Tibial nerve (tissue), 4 donors: ENCODE data around the gene CISTR. TPM values are rescaled to one million over a fixed set of nuclear protein-coding genes. Genes with fewer than 3 reads are reported as not detected.

Source experiments
- DNase-seq, 2 donors: peaks; one replicate each; pipeline ENCODE4 v3.0.0-alpha.2; 2019; ENCODE audit warnings: low spot score in 2 of 2
- H3K27ac ChIP-seq, 4 donors: fragments of 200-600 bp; sonication (generic) in 3 of 4; one replicate each; pipeline ENCODE4 v1.5.1; 2017 to 2019; ENCODE audit warnings: mild to moderate bottlenecking in 1 of 4
- H3K27me3 ChIP-seq, 2 donors: fragments of 200-600 bp; sonication (generic) in 1 of 2; one replicate each; pipeline versions ENCODE4 v1.5.1 to v1.6.0; 2017 to 2019
- H3K36me3 ChIP-seq, 3 donors: fragments of 200-600 bp; sonication (generic); one replicate each; pipeline ENCODE4 v1.5.1; 2018 to 2019
- H3K4me1 ChIP-seq, 4 donors: fragments of 200-600 bp; sonication (generic) in 3 of 4; one replicate each; pipeline ENCODE4 v1.5.1; 2017 to 2019
- H3K4me3 ChIP-seq, 4 donors: fragments of 200-600 bp; sonication (generic) in 3 of 4; one replicate each; pipeline ENCODE4 v1.5.1; 2017 to 2019; ENCODE audit warnings: mild to moderate bottlenecking in 1 of 4, moderate library complexity in 1 of 4
- H3K9me3 ChIP-seq, 4 donors: fragments of 200-600 bp; sonication (generic) in 3 of 4; one replicate each; pipeline ENCODE4 v1.5.1; 2017 to 2019
- EP300 ChIP-seq, 2 donors: sonication (generic); formaldehyde crosslinking; IDR thresholded peaks; one replicate each; pipeline ENCODE4 v1.6.1; 2017; ENCODE audit warnings: antibody characterized with exemption in 2 of 2, mild to moderate bottlenecking in 1 of 2
- POLR2A ChIP-seq, 2 donors: fragments of 450-650 bp; IDR thresholded peaks; one replicate each; pipeline ENCODE4 v1.6.1; 2017; ENCODE audit warnings: antibody characterized with exemption in 2 of 2, mild to moderate bottlenecking in 2 of 2, moderate library complexity in 2 of 2
- WGBS, 2 donors: methylation state at CpG; one replicate each; pipeline ENCODE4 v1.1.5; 2018; 5-methylcytosine and 5-hydroxymethylcytosine counted together
- total RNA-seq, 4 donors: library from RNA; depleted of rRNA; stranded (reverse); fragments of >200 nt; gene quantifications; one replicate each; pipeline ENCODE4 v1.1.0, GENCODE V29; 2016
- TF ChIP-seq, protein P1 (sequence below), 5 experiments: fragments of 200-600 bp in 3 of 5; fragments of 450-650 bp in 2 of 5; sonication (generic) in 3 of 5; IDR thresholded peaks; one replicate each; pipeline ENCODE4 v1.5.1; 2016 to 2019; ENCODE audit warnings: antibody characterized with exemption in 5 of 5, mild to moderate bottlenecking in 3 of 5, moderate library complexity in 2 of 5

Gene CISTR
- total RNA-seq, 4 donors from 2014 or later: not detected

GRCh38 chr12:53755451-53755891, 3.7 kb upstream of the CISTR start:
- TF ChIP-seq POLR2A (IDR thresholded peaks at IDR 0.05) (no peak), EP300 (IDR thresholded peaks at IDR 0.05) (no peak)
- TF ChIP-seq, protein P1, sequence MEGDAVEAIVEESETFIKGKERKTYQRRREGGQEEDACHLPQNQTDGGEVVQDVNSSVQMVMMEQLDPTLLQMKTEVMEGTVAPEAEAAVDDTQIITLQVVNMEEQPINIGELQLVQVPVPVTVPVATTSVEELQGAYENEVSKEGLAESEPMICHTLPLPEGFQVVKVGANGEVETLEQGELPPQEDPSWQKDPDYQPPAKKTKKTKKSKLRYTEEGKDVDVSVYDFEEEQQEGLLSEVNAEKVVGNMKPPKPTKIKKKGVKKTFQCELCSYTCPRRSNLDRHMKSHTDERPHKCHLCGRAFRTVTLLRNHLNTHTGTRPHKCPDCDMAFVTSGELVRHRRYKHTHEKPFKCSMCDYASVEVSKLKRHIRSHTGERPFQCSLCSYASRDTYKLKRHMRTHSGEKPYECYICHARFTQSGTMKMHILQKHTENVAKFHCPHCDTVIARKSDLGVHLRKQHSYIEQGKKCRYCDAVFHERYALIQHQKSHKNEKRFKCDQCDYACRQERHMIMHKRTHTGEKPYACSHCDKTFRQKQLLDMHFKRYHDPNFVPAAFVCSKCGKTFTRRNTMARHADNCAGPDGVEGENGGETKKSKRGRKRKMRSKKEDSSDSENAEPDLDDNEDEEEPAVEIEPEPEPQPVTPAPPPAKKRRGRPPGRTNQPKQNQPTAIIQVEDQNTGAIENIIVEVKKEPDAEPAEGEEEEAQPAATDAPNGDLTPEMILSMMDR (IDR thresholded peaks at IDR 0.05): no peak
- H3K4me3 ChIP-seq: no peak overlapping the region
- H3K27me3 ChIP-seq: peaks cover 0 to 91% of the 10 kb centered on the region in 2 donors
- no peaks in the 10 kb centered on the region for H3K9me3 ChIP-seq
- H3K4me1 ChIP-seq: peaks cover 0 to 29% (median 16%) of the 10 kb centered on the region in 4 donors
- DNase-seq: no peak
- 69 to 77% methylated on average over 4 of the region's 4 CpGs for WGBS, 2 donors
- no peak overlapping the region for H3K27ac ChIP-seq
- H3K36me3 ChIP-seq: no peaks in the 10 kb centered on the region

DNA sequence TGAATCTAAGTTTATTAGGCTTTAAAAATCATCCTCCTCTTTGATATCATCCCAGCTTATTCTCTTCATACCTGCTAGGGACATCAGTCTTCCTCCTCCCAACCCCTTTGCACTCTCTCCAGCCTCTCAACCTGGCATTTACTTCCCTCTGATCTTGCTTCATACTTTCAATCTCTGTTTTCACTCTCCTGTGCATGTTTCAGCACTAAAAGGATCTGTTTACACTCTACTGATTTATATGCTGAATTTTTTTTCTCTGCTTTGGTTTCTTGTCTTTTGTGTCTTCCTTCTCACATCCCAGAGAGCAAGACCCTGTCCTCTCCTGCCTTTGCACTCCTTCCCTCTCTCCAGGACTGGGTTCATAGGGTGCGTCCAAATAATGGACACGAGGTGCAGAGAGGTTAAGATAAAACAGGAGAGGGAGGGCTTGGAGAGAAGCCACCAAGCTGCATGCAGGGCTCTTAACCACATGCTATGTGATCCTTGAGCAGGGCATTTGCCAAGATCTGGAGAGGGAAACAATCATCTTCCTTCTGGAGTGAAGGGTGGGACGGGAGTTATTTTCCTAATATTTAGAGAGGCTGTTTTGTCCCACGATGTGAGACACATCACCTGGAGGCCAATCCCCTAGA, 3.0 kb upstream of the CISTR start:
- DNase-seq: no peak
- Histone ChIP-seq H3K4me3 (no peak overlapping the region), H3K27me3 (peaks cover 0 to 93% of the 10 kb centered on the region in 2 donors), H3K36me3 (no peaks in the 10 kb centered on the region), H3K27ac (no peak overlapping the region), H3K4me1 (peaks cover 0 to 32% (median 16%) of the 10 kb centered on the region in 4 donors), H3K9me3 (no peaks in the 10 kb centered on the region)
- TF ChIP-seq POLR2A (IDR thresholded peaks at IDR 0.05) (no peak), EP300 (IDR thresholded peaks at IDR 0.05) (no peak)
- TF ChIP-seq, protein P1 (IDR thresholded peaks at IDR 0.05): no peak
- WGBS, 2 donors: 14 to 22% methylated on average over 4 of the region's 4 CpGs

DNA sequence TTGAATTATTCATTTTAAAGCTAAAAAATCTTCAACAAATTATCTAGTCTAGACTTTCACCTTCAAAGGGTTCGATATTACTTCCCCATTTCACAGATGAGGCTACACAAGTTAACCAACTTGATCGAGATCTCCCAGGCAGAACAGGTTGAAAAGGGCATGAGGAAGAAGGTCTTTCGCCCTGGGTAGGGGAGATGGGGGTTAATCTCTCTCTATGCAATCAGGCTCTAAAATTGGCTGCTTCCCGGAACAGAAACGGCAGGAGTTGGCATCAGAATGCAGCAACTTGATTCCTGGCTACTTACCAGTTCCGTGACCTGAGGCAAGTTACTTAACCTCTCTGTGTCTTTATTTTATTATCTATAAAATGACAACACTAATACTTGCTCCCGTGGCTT, 2.4 kb upstream of the CISTR start:
- no peaks in the 10 kb centered on the region for H3K36me3 ChIP-seq
- no peak for DNase-seq
- 48 to 52% methylated on average over 7 of the region's 7 CpGs for WGBS, 2 donors
- TF ChIP-seq POLR2A (IDR thresholded peaks at IDR 0.05): no peak
- TF ChIP-seq, protein P1 (IDR thresholded peaks at IDR 0.05): no peak
- TF ChIP-seq EP300 (IDR thresholded peaks at IDR 0.05): no peak
- peaks cover 0 to 93% of the 10 kb centered on the region in 2 donors for H3K27me3 ChIP-seq
- H3K9me3 ChIP-seq: no peaks in the 10 kb centered on the region
- H3K27ac ChIP-seq: no peak overlapping the region
- no peak overlapping the region for H3K4me3 ChIP-seq
- H3K4me1 ChIP-seq: peaks cover 0 to 32% (median 16%) of the 10 kb centered on the region in 4 donors

- no peaks in the 10 kb centered on the region for H3K9me3 ChIP-seq
- no peak for DNase-seq
- no peak overlapping the region for H3K4me3 ChIP-seq
- H3K27me3 ChIP-seq: peaks cover 0 to 93% of the 10 kb centered on the region in 2 donors
- no peak for TF ChIP-seq EP300 (IDR thresholded peaks at IDR 0.05)
- TF ChIP-seq, protein P1 (IDR thresholded peaks at IDR 0.05): no peak
- no peak for TF ChIP-seq POLR2A (IDR thresholded peaks at IDR 0.05)
- 84 to 93% methylated on average over 3 of the region's 3 CpGs for WGBS, 2 donors
- H3K4me1 ChIP-seq: peaks cover 0 to 32% (median 16%) of the 10 kb centered on the region in 4 donors
- no peak overlapping the region for H3K27ac ChIP-seq
- no peaks in the 10 kb centered on the region for H3K36me3 ChIP-seq
Measured at GRCh38 chr12:53752621-53753020, 842 bp upstream of the CISTR start.

- H3K27ac ChIP-seq: peak overlapping the region in 1 of 4 donors; percentile 57
- 49 to 56% methylated on average over 13 of the region's 13 CpGs for WGBS, 2 donors
Measured at GRCh38 chr12:53752192-53752601, 418 bp upstream of the CISTR start.

More at GRCh38 chr12:53752192-53752601, 418 bp upstream of the CISTR start:
- peaks cover 0 to 33% (median 16%) of the 10 kb centered on the region in 4 donors for H3K4me1 ChIP-seq
- H3K27me3 ChIP-seq: peaks cover 0 to 93% of the 10 kb centered on the region in 2 donors
- H3K9me3 ChIP-seq: no peaks in the 10 kb centered on the region
- no peak for DNase-seq
- H3K4me3 ChIP-seq: peak overlapping the region; percentile 37 to 57 (median 44)
- no peaks in the 10 kb centered on the region for H3K36me3 ChIP-seq
- TF ChIP-seq, protein P1 (IDR thresholded peaks at IDR 0.05): no peak
- TF ChIP-seq POLR2A (IDR thresholded peaks at IDR 0.05) (no peak), EP300 (IDR thresholded peaks at IDR 0.05) (no peak)
